NCI-H774 (cell line): ENCODE results near the gene RAB11FIP2.
A peak's percentile ranks its signal among the peaks of the same experiment; 100 is the strongest.

Experiments used
- DNase-seq: peaks from one replicate; lab custom pipeline; 2025; lab: John Stamatoyannopoulos, UW

Gene RAB11FIP2

GRCh38 chr10:117980755-117981702, 65.7 kb downstream of the RAB11FIP2 start:
- DNase-seq = no peak

- DNase-seq = no peak
Measured at GRCh38 chr10:117980216-117980615, 66.5 kb downstream of the RAB11FIP2 start.

DNA sequence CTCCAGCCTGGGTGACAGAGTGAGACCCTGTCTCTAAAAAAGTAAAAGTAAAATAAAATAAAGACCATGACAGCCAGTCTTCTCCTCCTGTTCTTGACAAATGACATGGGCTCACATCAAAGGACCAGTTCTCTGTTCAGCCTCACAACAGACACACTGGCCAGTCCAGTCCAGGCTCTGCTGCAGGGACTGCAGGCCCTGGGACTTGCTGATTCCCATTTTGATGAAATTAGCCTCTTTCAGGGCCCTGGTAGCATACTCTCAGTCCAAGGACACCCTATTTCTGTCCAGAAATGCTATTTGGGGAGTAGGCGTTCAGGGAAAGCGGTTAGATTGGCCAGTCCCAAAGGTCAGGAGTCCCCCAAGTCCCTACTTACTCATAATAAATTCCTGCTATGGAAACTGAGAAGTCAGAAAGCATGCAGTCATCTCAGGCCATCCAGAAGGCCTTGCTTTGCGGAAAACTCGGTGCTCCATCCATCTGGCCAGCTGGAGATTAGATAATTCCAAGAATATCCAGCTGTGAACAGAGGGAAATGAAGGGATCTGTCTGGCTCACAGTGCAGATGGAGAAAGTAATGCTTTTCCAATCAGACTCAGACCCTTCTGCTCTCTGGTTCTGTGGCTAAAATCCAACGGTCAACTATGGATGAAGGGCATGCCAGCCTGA, 74.4 kb downstream of the RAB11FIP2 start:
- DNase-seq = no peak

DNA sequence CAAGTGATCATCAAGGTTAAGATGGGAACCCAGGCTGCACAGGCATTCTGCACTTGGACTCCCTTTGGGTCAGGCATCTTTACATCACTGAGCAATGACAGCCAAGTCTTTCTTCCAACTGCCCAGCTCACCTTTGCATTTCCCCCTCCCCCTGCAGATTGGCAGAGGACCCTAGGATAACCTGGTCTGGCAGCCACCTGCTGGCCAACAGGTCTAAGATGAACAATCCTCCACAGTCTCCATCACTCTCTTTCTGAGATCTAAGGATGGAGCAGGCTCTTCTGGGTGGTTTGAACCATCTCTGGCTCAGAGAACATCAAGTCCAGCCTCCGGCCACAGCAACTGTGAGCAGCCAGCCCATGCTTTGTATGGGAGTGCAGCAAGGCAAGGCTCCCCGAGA, 75.8 kb downstream of the RAB11FIP2 start:
- no peak for DNase-seq

DNA sequence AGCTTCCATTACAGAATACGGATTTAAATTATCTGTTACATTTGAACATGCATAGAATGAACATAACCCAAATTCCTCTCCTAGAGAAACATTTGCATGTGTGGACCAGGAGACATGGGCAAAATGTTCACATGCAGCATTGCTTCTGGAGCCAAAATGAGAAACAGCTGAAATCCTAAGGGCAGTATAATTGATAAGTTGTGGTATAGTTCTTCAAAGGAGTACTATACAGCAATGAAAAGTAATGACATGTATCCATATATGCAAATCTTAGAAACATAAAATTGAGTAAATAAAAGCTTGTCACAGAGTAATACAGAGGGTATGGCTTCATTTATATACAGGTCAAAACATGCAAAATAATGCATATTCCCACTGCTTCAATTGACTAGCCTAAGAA, 77.1 kb downstream of the RAB11FIP2 start:
- DNase-seq = no peak

GRCh38 chr10:117968354-117969182, 78.2 kb downstream of the RAB11FIP2 start:
- DNase-seq = no peak

DNA sequence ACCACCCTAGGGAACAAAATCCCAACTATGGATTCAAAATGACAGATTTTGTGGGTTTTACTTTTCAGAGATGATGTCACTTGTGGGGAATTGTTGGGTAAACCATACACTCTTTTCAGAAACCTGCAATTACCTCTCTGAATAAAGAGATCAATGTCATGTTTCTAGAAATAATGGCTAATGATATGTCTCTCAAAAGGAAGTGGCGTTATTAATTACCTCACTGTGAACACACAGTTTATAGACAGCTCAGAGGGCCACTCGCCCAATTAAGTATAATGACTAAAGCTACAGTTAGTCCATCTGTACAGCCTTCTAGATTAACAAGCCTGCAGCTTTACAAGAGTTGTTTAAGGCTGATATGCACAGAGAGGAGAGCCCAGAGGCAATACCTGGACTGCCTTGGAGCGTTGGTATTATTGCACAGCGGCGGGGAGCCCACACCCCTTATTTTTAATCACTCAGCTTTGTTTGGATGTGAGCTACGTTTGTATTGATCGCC, 79.5 kb downstream of the RAB11FIP2 start:
- peak; percentile 61 for DNase-seq

DNA sequence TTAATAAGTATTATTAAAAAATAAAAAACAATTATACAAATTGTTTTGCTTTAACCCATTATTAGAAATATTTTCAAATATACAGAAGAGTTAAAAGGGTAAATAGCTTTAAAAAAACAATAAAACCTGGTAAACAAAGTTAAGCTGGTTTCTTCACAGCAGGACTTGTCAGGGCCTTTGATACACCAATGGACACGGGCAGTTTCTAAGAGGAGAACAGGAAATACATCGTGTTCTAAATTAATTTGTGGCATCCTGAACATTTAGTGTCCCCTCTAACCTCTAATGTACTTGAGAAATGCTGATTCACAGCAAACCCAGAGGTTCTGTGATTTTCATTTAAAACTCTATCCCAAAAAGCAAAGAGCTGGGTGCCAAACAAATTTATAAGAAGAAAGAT, 80.8 kb downstream of the RAB11FIP2 start:
- DNase-seq = no peak

- no peak for DNase-seq
Measured at GRCh38 chr10:117964536-117964935, 82.2 kb downstream of the RAB11FIP2 start.

- no peak for DNase-seq
Measured at GRCh38 chr10:117960345-117960935, 86.3 kb downstream of the RAB11FIP2 start.

- no peak for DNase-seq
Measured at GRCh38 chr10:117956972-117957371, 89.8 kb downstream of the RAB11FIP2 start.

DNA sequence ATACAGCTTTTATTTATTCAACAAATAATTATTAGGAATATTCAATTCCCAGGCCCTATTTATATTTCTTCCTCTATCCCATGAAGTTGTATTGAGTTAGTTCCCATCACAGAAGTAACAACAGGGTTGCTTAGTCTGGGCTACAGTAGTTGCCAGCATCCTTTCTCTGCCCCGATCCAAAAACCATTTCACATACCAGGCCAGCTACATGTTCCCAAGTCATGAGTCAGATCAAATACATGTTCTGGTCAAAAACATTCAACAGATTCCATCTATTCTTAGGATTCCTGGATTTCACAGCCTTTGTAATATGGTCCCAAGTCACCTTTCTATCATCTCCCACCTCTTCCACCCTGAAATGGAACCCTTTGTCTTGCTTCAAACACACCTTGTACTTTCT, 91.6 kb downstream of the RAB11FIP2 start:
- no peak for DNase-seq
